NCI-H446 (cell line): Measurements from ENCODE around the gene PHYHIPL.
A peak's percentile ranks its signal among the peaks of the same experiment; 100 is the strongest.
"Not testable (repeated sequence)": the region's sequence is repeated elsewhere in the genome, so short reads cannot be mapped to it uniquely, and the experiment has no call there.

Source experiments
- DNase-seq, 2 experiments: peaks; one replicate each; lab custom pipeline; 2025; lab: John Stamatoyannopoulos, UW

Gene PHYHIPL

DNA sequence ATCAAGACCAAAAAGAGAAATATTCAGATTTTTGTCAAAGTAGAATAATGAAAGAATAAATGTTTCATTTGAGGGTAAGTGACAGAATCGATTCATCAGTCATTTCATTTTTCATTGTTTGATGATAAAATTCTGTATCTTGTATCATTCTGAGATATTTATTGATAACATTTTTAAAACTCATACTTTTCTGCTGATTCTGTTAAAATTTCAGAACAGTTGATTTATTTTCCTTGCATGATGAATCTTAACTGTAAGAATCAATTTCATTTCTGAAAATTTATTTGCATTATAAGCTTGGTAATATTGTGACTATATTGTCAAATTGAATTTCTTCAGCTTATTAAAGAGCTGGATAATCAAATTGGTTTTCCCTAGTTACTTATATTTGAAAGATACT is 13.9 kb downstream of the PHYHIPL start:
- no peak for DNase-seq

DNA sequence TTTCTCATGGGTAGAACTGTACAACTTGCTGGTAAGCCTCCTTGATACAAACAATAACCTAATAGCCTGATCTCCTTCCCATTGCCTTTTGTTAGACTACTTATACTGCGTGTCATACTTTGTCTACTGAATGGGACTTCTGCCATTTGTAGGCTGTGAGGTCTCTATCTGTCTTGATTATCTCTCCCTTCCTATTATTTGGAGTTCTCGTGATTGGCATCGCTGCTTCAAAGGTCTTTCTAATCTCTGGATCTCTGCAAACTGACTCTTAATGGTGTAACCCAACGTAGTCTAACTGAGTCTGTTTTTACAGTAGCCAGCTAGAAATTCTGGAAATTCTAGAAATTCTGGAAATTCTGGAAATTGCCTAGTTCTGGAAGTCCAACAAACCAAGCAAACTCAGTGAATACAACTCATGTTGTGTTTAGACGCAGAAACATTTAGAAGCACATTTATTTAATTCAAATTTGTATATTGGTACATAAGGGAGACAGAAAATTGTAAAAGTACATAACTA is 29.8 kb downstream of the PHYHIPL start:
- no peak for DNase-seq

DNA sequence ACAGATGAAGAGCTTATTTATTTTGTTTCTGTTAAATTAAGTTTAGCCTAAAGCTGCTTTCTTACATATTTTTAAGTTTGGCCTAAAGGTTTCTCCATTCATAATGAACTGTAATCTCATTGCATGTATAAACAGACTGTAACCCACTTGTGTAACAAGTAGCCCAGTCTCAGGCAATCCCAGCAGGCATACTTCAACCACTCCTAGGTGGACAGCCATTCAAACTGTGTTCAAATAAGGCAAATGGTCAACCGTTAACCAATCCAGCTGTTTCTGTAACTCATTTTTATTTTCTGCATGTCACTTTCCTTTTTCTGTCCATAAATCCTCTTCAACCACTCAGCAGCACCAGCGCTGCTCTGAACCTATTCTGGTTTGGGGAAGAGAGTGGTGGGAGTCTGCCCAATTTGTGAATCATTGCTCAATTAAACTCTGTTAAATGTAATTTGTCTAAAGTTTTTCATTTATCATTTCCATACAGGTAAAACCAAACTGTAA is 35.9 kb downstream of the PHYHIPL start:
- DNase-seq = no peak

DNA sequence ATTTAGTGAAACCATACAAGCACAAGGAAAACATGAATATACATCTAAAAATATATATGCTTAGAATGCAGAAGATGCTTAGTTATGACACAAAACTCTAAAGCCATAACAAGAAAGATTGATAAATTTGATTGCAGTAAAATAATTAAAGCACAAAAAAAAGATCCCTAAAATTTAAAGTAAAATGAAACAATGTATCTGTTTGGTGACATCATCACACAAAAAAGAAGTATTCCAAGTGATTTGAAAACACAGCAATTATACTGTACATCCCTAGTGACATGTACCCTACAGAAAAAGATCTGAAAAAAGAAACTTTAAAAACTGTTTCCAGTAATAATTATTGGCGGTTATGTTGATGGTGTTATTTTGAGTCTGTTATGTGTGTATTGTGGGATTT is 37.7 kb downstream of the PHYHIPL start:
- no peak for DNase-seq

DNA sequence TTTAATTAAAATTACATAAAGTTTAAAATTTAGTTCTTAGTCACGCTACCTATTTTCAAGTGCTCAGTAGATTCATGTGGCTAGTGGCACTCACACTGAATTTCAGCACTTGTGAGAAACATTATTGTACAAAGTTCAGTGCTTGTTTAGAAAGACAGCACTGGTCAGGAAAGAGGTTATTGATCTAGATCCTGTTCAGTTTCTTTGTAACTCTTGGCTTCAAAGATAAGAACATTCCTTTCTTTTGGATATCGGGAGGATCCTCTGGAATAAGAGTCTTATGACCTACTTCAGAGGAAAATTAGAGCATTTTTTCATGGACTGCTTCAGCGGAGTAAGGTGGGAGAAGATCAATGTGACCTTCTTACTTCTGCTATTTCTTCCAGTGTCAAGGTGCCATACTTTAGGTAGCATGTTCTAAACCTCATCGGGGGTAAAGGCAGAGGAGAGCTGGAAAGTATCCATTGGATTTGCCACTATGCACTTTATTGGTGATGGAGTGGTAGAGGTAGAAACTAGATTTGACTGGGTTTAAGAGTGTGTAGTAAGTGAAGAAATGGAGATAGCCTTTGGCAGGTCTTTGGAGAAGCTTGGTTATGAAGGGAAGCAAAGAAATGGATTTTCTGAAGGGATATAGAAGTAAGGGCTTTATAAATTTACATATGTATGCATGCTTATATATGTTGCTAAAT is 39.9 kb downstream of the PHYHIPL start:
- DNase-seq = no peak

DNA sequence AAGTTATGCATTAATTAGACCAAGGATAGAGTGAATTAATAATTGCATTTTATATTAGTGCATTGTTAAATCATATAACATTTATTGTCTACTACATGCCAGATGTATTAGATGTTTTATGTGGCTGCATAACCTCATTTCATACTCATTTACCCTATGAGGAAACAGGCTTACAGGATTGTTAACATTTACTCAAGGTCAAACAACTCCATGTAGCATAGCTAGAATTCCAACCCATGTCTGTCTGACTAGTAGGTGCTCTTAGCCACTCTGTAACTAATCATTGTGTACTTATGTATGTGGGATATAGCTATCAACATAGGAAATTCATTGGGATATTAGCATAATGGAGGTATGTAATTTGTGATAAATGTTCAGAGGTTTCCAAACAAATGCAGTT is 46.3 kb downstream of the PHYHIPL start:
- DNase-seq = no peak

DNA sequence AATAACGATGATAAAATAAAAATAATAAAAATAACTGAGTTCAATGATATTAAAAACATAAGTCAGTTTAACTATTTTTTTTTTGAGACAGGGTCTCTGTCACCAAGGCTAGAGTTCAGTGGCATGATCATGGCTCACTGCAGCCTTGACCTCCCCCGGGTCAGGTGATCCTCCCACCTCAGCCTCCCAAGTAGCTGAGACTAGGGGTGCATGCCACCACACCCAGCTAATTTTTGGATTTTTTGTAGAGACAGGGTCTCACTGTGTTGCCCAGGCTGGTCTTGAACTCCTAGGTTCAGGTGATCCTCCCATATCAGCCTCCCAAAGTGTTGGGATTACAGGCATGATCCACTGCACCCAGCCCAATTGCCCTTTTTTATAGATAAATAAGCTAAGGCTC is 47.2 kb downstream of the PHYHIPL start:
- not testable (repeated sequence) for DNase-seq

DNA sequence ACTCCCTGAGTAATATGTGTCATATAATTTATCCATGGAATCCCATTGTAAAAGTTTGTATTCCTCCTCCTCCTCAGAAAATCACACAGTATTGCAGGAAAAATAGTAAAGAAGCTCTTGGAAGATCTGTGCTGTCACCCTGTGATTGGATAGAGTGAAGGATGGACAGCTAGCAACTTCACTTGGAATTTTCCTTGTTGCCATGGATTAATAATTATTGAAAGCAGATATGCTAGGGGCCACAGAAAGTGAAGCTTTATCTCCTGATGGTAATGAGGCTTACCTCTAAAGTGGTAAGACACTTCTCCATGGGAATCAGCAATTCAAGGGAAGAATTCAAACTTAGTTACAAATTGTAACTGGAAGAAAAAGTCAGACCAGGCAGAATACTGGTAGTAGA is 48.8 kb downstream of the PHYHIPL start:
- no peak for DNase-seq

DNA sequence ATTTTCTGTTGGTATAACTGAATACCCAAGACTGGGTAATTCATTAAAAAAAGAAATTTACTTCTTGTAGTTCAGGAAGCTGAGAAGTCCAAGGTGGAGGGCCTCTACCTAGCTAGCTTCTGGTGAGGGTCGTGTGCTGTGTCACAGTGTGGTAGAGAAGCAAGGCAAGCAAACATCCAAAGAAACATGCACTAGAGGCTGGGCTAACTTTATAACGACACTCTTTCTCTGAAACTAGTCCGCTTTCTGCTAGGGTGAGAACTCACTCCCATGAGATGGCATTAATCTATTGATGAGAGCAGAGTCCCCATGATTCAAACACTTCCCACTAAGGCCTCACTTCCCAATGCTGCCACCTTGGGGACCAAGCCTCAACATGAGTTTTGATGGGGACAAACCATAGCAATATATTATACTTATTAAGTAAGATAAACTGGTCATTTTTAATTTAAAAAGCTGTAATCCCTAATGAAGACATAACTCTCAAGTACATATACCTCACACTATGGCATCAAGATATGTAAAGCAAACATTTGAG is 50.8 kb downstream of the PHYHIPL start:
- no peak for DNase-seq

DNA sequence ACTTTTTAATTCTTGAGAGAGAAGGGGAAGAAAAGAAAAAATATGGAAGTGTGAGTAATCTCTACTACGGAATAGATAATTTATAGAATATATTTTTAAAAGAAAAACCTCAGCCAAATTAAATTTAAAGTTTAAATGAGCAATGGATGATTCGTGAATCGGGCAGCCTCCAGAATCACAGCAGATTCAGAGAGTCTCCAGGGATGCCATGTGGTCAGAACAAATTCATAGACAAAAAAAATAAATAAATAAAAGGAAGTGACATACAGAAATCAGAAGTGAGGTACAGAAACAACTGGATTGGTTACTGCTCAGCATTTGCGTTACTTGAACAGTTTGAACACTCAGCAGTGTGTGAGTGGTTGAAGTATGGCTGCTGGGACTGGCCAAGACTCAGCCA is 53.0 kb downstream of the PHYHIPL start:
- DNase-seq = no peak

DNA sequence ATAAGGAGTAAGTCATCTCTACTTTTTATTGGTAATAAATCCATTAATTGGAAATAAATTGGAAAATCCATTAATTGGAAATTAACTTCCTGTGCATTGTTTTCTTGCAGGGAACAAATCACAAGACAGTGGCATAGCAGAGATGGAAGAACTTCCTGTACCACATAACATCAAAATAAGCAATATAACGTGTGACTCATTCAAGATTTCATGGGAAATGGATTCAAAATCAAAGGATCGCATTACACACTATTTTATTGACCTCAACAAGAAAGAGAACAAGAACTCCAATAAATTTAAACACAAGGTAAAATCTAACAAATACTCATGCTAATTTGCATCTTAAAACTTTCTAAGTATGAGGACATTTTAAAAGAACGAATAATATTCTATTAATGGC is 57.8 kb downstream of the PHYHIPL start:
- no peak for DNase-seq

DNA sequence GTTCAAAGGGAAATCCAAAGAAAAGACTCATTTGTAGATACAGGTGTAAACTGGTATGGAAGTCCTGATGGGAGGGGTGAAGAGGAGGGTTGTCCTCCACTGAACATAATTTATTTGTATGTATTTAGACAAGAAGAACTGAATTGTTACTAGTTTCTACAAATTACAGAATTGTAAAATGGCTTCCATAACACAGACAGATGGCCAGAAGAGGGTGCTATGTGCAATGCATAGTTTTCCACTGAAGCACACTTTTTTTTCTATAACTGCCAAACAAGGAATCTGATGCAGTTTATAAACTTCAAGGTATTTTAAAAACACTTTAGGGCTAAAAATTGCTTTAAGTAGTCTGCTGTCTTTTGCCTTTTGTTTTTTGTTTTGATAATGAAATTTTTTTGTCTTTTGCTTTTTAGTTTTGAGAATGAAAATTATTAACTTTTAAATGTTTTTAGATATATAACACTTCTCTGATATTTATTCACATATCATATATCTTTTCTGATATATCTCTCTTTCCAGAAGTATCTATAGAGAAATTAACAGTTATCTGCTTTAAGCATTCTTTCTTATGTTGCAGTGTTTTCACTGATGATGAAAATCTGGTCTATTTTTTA is 58.5 kb downstream of the PHYHIPL start:
- peak in 1 of 2 experiments; percentile 44 for DNase-seq

DNA sequence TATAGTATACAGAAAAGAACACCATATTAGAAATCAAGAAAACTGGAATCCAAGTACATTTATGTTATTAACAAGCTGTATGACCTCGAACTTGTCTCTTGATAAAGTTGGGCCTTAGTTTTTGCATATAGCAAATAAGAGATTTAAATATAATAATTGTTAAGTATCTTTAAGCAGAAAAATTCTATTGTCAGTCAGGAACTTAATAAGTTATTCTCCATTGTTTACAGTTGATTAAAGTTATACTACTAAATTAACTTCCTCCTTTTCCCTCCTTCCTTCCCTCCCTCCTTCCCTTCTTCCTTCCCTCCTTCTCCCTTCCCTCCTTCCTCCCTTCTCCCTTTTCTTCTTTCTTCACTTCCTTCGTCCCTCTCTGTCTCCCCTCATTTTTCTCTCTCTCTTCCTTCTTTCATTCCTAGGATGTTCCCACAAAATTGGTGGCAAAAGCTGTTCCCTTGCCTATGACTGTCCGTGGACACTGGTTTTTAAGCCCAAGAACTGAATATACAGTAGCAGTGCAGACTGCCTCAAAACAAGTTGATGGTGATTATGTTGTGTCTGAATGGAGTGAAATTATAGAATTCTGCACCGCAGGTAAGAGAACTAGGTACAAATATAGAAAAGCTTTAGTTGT is 59.7 kb downstream of the PHYHIPL start:
- DNase-seq = no peak

DNA sequence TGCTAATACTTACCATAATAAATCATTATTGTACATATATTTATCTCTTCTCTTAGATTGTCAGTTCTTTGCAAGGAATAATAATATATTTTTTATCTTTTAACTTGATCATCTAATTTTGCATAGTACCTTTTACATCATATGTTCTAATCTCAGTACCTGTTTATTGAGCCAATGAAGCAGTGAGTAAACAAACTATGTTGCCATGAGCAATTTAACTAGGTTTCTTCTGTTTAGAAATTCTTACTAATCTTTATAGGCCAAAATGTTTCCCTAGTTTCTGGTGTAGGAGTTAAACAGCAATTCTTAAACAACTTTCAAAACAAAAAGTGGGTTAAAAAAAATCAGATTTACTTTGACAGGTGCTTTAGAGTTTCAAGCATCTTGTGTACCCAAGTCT is 61.3 kb downstream of the PHYHIPL start:
- no peak for DNase-seq

DNA sequence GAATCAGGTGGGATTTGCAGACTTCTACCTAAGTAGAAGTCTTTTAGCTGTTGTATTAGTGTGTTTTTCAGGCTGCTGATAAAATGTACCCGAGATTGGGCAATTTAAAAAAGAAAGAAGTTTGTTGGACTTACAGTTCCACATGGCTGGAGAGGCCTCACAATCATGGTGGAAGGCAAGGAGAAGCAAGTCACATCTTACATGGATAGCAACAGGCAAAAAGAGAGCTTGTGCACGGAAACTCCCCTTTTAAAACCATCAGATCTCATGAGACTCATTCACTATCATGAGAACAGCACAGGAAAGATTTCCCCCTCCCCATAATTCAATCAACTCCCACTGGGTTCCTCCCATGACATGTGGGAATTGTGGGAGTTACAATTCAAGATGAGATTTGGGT is 62.7 kb downstream of the PHYHIPL start:
- not testable (repeated sequence) for DNase-seq

DNA sequence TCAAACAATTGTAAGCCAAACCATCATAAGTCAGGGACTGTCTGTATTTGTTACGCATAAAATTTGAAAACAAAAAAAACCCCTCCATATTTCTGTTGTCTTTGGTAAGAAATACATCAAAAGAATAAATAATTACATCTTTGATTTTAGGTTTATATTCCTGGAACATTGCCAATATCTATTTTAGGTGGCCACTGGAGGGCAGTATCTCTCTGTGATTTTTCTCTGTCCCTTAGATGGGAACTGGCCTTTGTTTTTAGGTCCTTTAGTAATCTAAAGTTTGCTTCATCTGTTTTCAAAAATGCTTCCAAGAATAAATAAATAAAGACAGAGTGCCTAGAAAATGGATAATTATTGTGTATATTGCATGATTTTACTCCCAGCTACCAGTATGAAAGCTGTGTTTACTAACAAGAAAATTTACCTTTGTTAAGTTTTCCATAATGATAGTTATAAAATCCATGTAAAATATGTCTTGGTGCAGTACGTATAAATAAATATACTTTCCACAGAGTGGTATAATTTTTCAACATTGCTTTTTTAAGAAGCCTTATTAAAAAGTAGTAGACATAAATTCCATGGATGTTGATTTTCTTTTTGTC is 64.2 kb downstream of the PHYHIPL start:
- peak; percentile 41 to 43 for DNase-seq

DNA sequence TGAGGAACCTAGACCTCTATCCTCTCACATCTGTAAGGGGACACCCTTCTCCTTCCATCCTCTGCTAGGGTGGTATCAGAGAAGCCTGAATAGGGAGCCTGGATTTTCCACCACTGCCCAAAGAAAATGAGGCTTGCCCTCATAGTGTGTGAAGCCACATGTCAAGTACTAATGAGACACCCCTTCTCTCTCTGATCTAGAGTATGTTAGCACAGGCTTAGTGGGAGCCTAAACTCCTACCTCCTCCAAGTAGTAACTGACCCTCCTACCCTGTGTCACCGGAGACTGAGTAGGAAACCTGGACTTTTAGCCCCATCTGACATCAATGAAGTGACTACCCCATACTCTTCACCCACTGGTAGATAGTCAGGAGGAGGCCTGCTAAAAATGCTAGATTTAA is 65.6 kb downstream of the PHYHIPL start:
- no peak for DNase-seq

DNA sequence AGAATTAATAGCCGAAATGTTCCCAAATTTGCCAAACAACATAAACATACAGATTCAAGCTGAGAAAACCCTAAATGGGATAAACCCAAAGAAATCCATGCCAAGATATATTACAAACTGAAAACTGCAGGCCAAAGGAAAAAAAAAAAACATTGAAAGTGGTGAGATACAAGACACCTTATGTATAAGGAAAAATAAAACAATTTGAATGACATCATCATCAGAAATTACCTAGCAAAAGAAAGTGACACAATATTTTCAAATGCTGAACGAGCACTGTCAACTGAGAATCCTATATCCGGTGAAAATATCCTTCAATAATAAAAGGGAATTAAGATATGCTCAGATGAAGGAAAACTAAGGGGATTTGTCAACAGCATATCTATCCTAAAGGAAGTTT is 66.5 kb downstream of the PHYHIPL start:
- no peak for DNase-seq

DNA sequence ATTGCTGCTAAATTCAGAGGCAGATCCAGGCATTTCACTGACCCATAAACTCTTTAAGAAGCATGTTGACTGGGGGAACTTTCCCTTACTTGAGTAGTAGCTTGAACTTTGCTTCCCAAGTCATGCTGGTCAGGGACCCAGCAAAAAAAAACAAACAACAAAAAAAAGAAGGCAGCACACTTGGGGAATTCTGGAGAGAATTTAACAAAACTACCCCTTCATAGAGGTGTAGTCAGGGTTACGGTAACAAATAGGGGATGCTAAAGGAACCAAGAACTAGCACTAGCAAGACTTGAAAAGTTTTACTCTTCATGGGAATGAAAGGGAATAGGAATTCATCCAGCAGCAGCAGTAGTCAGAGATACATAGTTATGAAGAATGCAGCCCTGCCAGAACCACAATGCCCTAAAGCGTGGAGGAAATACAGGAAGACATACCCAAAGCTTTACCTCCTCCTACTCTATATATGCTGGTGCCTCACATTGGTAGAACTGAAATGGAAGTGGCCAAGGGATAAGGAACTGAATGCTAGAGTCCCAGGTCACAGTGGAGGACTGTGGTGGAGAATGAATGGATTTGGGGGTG is 67.3 kb downstream of the PHYHIPL start:
- no peak for DNase-seq

DNA sequence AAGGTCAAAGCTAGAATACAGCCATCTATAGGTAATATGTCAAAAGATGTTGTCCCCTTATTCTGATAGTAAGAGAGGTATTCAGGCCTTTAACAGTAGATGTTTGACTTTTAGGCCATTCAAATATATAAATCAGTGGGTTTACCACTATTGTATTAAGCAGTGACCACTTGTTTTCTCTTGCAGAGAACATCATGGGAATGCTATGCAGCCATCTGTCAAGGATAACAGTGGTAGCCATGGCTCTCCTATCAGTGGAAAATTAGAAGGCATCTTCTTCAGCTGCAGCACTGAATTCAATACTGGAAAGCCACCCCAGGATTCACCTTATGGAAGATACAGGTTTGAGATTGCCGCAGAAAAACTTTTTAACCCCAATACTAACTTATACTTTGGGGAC is 68.4 kb downstream of the PHYHIPL start:
- DNase-seq = no peak

DNA sequence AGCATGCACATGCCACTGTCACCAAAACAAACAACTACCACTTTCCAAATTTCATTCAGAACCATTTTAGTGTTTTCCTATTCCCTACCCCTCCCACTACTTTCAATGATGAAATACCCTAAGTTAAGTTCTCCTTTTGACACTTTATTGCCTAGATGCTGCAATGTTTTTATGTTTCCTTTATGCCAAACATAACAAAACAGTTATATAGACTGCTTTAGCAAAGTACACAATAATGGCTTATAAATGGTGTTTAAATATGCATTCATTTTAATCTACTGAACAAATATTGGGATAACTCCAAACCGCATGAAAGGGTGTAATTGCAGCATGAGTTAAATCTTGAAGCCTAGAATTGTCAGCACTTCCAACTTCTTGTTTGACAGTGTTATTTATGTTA is 69.2 kb downstream of the PHYHIPL start:
- no peak for DNase-seq

DNA sequence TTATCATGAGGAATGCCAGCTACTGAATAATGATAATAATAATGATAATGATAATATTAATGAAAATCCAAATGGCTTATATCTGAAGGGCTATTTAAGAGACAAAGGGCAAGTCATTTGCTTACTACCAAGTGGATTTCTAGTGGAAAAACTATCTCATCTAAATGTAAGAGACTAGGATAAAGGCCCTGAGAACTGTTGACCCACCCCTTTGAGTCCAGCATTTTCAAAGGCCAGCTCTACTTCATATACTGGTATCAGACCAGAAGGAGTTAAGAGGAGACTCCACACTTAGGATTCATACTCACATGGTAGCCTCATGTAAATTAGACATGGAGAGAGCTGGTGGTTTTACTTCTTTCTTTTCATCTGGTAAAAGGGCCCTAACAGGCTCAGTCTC is 76.0 kb downstream of the PHYHIPL start:
- no peak for DNase-seq
